Natural killer cell (primary cell): ENCODE data around the gene NBPF4. TPM values are rescaled to one million over a fixed set of nuclear protein-coding genes. Genes with fewer than 3 reads are reported as not detected.

Source experiments
- ATAC-seq, 3 donors: fragments of 150-1000 bp in 2 of 3; fragments of 200-7000 bp in 1 of 3; cut with Tn5 transposase; 1 replicate in 1 of 3; 2 replicates in 2 of 3; pipeline ENCODE4 v1.10.0; 2021; ENCODE audit warnings: mild to moderate bottlenecking in 2 of 3, moderate library complexity in 2 of 3
- DNase-seq, 2 donors: peaks; one replicate each; pipeline versions ENCODE4 v3.0.0 to v3.0.0-alpha.2; 2013 to 2021; ENCODE audit warnings: mixed read lengths in 1 of 2
- H3K27ac ChIP-seq: one replicate; pipeline ENCODE4 v1.5.1; 2013; ENCODE audit warnings: mild to moderate bottlenecking, low read length
- H3K27me3 ChIP-seq: one replicate; pipeline ENCODE4 v1.6.1; 2013; ENCODE audit warnings: low read length; ENCODE audit not compliant: control insufficient read depth, insufficient read depth
- H3K36me3 ChIP-seq: one replicate; pipeline ENCODE4 v1.6.1; 2013; ENCODE audit warnings: low read length; ENCODE audit not compliant: control insufficient read depth, insufficient read depth
- H3K4me1 ChIP-seq: one replicate; pipeline ENCODE4 v1.6.1; 2013; ENCODE audit warnings: low read length; ENCODE audit not compliant: control insufficient read depth, insufficient read depth
- H3K4me3 ChIP-seq: one replicate; pipeline ENCODE4 v1.5.1; 2013; ENCODE audit warnings: low read length
- H3K9me3 ChIP-seq: one replicate; pipeline ENCODE4 v1.6.1; 2013; ENCODE audit warnings: low read length; ENCODE audit not compliant: control insufficient read depth, insufficient read depth
- H3K27ac Mint-ChIP-seq, 2 donors: one replicate each; pipeline ENCODE4 v1.8.0; 2022; ENCODE audit warnings: mild to moderate bottlenecking in 2 of 2, mixed read lengths in 2 of 2, moderate library complexity in 1 of 2
- H3K27me3 Mint-ChIP-seq, 2 donors: one replicate each; pipeline ENCODE4 v1.8.0; 2022; ENCODE audit warnings: low read depth in 2 of 2, mixed read lengths in 2 of 2
- H3K36me3 Mint-ChIP-seq: one replicate; pipeline ENCODE4 v1.8.0; 2022; ENCODE audit warnings: mixed read lengths
- H3K4me1 Mint-ChIP-seq, 2 donors: one replicate each; pipeline ENCODE4 v1.8.0; 2022; ENCODE audit warnings: mixed read lengths in 2 of 2
- H3K4me3 Mint-ChIP-seq: one replicate; pipeline ENCODE4 v1.8.0; 2022; ENCODE audit warnings: mild to moderate bottlenecking, moderate library complexity, mixed read lengths
- H3K9me3 Mint-ChIP-seq, 2 donors: one replicate each; pipeline ENCODE4 v1.8.0; 2022; ENCODE audit warnings: mixed read lengths in 2 of 2
- WGBS: methylation state at CpG from one replicate; pipeline ENCODE4 v1.1.7; 2013; ENCODE audit warnings: missing lambda C conversion rate; ENCODE audit not compliant: insufficient coverage; 5-methylcytosine and 5-hydroxymethylcytosine counted together
- intact Hi-C: fragments of 100-400 bp; cut with micrococcal nuclease; formaldehyde crosslinking; loops from one replicate; pipeline ENCODE4 v1.14.2; 2022
- total RNA-seq, 4 donors: library from RNA; stranded (reverse); fragments of 120-200 nt in 1 of 4; gene quantifications; one replicate each; pipeline versions ENCODE4 v1.2.3 to v1.2.4, GENCODE V29; 2013 to 2022
- TF ChIP-seq, protein P1 (sequence below): fragments of 200-600 bp; IDR thresholded peaks from one replicate; pipeline ENCODE4 v1.8.0; 2022; ENCODE audit warnings: antibody characterized with exemption

Gene NBPF4
- total RNA-seq, 3 donors from 2014 or later (not counting 1 experiment from before 2014, with no cell fraction given): not detected

- DNase-seq: no peak
- WGBS: no CpG with 5 or more reads among the region's 5 CpGs
- TF ChIP-seq, protein P1, sequence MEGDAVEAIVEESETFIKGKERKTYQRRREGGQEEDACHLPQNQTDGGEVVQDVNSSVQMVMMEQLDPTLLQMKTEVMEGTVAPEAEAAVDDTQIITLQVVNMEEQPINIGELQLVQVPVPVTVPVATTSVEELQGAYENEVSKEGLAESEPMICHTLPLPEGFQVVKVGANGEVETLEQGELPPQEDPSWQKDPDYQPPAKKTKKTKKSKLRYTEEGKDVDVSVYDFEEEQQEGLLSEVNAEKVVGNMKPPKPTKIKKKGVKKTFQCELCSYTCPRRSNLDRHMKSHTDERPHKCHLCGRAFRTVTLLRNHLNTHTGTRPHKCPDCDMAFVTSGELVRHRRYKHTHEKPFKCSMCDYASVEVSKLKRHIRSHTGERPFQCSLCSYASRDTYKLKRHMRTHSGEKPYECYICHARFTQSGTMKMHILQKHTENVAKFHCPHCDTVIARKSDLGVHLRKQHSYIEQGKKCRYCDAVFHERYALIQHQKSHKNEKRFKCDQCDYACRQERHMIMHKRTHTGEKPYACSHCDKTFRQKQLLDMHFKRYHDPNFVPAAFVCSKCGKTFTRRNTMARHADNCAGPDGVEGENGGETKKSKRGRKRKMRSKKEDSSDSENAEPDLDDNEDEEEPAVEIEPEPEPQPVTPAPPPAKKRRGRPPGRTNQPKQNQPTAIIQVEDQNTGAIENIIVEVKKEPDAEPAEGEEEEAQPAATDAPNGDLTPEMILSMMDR: no peak
These were observed 53.0 kb downstream of the NBPF4 start for GRCh38 chr1:108190686-108191416.

GRCh38 chr1:108190001-108190634 is 53.8 kb downstream of the NBPF4 start:
- H3K4me1 Mint-ChIP-seq: peaks cover 4 to 5% of the 10 kb centered on the region in 2 donors
- H3K36me3 ChIP-seq: peaks cover 5% of the 10 kb centered on the region
- no peaks in the 10 kb centered on the region for H3K4me1 ChIP-seq
- no peak overlapping the region for H3K27ac Mint-ChIP-seq
- intact Hi-C loops: no loop called here
- peaks cover 2 to 7% of the 10 kb centered on the region in 2 donors for H3K9me3 Mint-ChIP-seq
- H3K4me3 Mint-ChIP-seq: no peak overlapping the region
- H3K27me3 ChIP-seq: no peaks in the 10 kb centered on the region
- no peak for DNase-seq
- H3K4me3 ChIP-seq: no peak overlapping the region
- 96% methylated on average over 7 of the region's 7 CpGs for WGBS
- no peaks in the 10 kb centered on the region for H3K27me3 Mint-ChIP-seq
- H3K27ac ChIP-seq: no peak overlapping the region
- no peak for ATAC-seq
- peaks cover 8% of the 10 kb centered on the region for H3K36me3 Mint-ChIP-seq
- TF ChIP-seq, protein P1: no peak
- H3K9me3 ChIP-seq: peaks cover 17% of the 10 kb centered on the region

More at GRCh38 chr1:108190686-108191416, 53.0 kb downstream of the NBPF4 start:
- peaks cover 8% of the 10 kb centered on the region for H3K36me3 Mint-ChIP-seq
- H3K27ac ChIP-seq: no peak overlapping the region
- H3K4me3 ChIP-seq: no peak overlapping the region
- peaks cover 2 to 7% of the 10 kb centered on the region in 2 donors for H3K9me3 Mint-ChIP-seq
- H3K27me3 ChIP-seq: no peaks in the 10 kb centered on the region
- ATAC-seq: no peak
- no peaks in the 10 kb centered on the region for H3K27me3 Mint-ChIP-seq
- no peak overlapping the region for H3K4me3 Mint-ChIP-seq
- H3K4me1 ChIP-seq: no peaks in the 10 kb centered on the region
- H3K4me1 Mint-ChIP-seq: peaks cover 4 to 5% of the 10 kb centered on the region in 2 donors
- H3K36me3 ChIP-seq: peaks cover 5% of the 10 kb centered on the region
- intact Hi-C loops: no loop called here
- H3K9me3 ChIP-seq: peaks cover 17% of the 10 kb centered on the region
- H3K27ac Mint-ChIP-seq: no peak overlapping the region

GRCh38 chr1:108188801-108189200 is 55.1 kb downstream of the NBPF4 start:
- Histone ChIP-seq H3K4me3 (no peak overlapping the region), H3K27ac (no peak overlapping the region), H3K27me3 (no peaks in the 10 kb centered on the region), H3K4me1 (no peaks in the 10 kb centered on the region), H3K9me3 (peaks cover 17% of the 10 kb centered on the region), H3K36me3 (peaks cover 9% of the 10 kb centered on the region)
- no CpG with 5 or more reads among the region's 1 CpG for WGBS
- DNase-seq (no peak), ATAC-seq (no peak)
- peaks cover 8% of the 10 kb centered on the region for H3K36me3 Mint-ChIP-seq
- no peaks in the 10 kb centered on the region for H3K27me3 Mint-ChIP-seq
- H3K9me3 Mint-ChIP-seq: peaks cover 2 to 7% of the 10 kb centered on the region in 2 donors
- no peak overlapping the region for H3K27ac Mint-ChIP-seq
- TF ChIP-seq, protein P1: no peak
- no peak overlapping the region for H3K4me3 Mint-ChIP-seq
- peaks cover 4 to 5% of the 10 kb centered on the region in 2 donors for H3K4me1 Mint-ChIP-seq
- intact Hi-C loops: no loop called here
